HG02623 (cell line): Measurements from ENCODE around the gene SERPINB3.
"Not testable (repeated sequence)": the region's sequence is repeated elsewhere in the genome, so short reads cannot be mapped to it uniquely, and the experiment has no call there.

Experiments used
- ATAC-seq: cut with Tn5 transposase; IDR thresholded peaks from one replicate; pipeline ENCODE4 v1.9.1; 2021; ENCODE audit warnings: moderate library complexity; ENCODE audit not compliant: unreplicated experiment

The SERPINB3 gene

DNA sequence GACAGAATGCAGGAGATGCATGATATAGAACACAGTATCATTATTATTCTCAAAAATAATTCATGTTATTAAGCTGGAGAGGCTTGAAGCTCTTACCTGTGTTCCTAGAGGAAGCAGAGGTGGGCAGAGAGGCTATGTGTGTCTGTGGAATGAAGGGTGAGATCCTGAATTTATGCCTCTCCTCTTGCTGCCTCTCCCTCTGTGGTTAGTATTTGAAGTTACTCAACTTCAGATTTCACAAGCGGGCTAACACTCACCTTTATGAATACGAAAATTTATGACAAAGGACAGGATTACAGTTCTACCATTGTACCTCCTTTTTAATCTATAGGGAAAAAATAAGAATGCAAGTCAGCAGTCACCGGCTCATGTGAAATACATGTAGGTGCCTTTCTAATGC is at the start of gene SERPINB3:
Gene SERPINB3 (minus strand): TSS at position 144 of the 400 bp plus-strand sequence. CDS start 677 bp downstream, outside the sequence.
- not testable (repeated sequence) for ATAC-seq

DNA sequence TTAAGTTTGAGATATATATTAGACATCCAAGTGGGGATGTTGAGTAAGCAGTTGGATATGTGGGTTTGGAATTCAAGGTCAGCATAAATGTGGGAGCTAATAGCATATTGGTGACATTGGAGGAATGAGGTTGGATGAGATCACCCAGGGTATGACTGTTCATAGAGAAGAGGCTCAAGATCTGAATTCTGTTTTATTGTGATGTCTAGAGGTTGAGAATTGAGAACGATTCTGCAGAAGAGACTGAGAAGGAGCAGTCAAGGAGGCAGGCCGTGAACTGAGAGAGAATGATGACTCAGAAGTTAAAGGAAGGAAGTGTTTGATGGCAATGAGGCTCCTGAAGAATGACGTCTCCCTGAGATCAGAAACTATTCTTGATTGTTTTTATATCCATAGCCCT is 47.0 kb upstream of the SERPINB3 start:
- no peak for ATAC-seq

DNA sequence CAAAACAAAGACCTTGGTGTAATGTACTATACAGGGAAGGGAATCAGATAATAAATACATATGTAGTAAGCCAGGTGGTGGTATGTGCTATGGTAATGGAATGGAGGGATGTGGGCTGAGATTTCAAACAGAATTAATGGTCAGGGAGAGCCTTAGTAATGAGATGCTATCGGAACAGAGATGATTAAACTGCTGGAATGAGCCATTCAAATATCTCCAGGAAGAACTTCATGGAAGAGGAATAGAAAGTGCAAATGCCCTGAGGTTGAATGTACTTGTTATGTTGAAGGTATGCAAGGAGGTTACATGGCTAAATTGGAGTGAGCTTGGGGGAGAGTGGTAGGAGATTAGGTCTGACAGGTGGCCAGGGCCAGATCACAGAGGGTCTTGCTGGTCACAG is 46.1 kb upstream of the SERPINB3 start:
- no peak for ATAC-seq

DNA sequence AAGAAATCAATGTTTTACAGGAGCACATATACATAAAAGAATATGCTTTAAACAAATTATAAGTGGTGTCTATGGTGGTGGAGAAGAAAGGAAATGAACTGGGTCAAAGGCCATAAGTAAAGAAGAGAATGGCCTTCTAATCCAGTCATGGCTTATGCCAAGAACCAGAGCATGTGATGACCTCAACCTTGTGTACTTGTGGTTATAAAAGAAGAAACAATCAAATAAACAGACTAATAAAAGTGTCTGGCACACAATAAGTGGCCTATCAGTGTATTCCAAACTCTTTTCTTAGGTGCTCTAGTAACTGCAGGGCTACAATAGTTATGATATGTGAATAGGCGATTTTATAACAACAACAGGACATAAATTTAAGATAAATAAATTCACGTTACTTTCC is 43.7 kb upstream of the SERPINB3 start:
- no peak for ATAC-seq

DNA sequence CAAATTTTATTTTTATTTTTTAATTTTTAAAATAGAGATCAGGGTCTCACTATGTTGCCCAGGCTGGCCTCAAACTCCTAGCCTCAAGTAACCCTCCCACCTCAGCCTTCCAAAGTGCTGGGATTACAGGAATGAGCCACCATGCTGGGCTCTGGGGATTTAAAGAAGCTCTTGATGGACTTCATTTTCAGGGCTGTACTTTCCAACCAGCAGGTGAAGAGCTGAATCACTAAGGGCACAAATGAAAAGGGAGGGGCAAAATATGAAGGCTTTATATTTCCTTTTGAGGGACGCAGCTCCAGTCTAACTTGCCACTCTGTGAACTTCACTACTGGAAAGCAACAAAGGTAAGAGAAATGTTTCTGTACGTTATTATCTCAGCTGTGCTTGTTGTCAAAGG is 41.0 kb upstream of the SERPINB3 start, which contains the start of gene SERPINB11:
Gene SERPINB11 (plus strand): TSS at position 301 of the 400 bp plus-strand sequence. CDS start 7,234 bp downstream, outside the sequence.
- no peak for ATAC-seq

DNA sequence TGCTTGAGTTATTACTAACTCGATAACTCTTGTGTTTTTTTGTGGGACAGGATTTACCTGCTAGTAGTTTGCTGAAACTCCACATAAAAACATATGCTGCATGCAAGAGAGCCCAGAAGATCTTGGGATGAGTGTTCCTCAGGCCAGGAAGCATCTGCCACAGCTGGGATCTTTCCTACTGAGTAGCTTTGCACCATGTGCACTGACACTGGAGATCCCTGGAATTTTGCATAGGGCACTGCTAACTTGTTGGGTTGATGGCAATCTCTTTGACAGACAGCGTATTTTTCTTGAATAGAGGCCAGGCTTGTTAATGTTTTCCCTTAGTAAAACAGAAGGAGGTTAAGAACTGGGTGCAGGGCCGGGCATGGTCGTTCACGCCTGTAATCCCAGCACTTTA is 40.3 kb upstream of the SERPINB3 start:
- ATAC-seq = no peak

DNA sequence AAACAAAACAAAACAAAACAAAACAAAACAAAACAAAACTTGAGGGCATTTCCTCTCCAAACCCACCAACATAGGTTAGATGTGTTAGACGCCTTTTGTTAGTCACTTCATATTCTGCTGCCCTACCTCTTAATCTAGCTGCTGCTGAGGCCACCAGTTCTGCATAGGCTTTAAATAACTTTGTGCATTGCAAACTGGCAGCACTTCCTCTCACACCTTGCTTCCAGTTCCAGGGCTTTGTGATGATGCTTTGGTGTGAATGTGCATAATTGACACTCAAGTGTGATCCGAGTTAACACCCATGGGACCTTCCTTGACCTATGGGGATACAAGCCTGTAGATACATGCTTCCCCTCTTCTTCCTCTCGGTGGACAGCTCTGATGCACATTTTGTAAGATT is 38.8 kb upstream of the SERPINB3 start:
- no peak for ATAC-seq

DNA sequence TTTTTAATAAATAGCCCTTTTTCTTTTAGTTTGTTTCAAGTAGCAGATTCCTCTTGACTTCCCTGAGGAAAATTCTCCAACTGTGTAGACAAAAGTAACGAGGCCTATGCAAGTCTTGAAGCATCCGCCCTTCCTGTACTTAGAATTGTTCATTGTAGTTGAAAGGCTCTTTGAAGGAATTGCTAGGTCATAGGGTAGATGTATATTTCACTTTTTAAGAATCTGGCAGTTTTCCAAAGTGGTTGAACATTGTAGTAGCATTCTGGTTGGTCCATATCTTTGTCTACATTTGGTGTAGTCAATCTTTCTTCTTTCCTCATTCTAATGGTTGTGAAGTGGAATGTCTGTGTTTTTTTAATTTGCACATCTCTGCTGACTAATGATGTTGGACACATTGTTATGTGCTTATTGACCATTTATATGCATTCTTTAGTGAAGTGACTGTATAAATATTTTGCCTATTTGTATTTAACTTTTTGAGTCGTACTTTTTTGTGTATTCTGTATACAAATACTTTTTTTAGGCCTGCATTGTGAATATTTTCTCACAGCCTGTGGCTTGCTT is 35.5 kb upstream of the SERPINB3 start:
- no peak for ATAC-seq

DNA sequence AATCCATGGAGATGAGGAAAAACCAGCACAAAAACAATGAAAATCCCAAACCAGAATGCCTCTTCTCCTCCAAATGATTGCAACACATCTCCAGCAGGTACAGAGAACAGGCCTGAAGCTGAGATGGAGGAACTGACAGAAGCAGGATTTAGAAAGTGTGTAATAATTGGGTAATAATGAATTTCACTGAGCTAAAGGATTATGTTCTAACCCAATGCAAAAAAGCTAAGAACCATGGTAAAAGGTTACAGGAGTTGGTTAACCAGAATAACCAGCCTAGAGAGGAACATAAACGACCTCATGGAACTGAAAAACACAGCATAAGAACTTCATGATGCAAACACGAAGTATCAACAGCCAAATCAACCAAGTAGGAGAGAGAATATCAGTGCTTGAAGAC is 27.4 kb upstream of the SERPINB3 start:
- ATAC-seq = no peak

DNA sequence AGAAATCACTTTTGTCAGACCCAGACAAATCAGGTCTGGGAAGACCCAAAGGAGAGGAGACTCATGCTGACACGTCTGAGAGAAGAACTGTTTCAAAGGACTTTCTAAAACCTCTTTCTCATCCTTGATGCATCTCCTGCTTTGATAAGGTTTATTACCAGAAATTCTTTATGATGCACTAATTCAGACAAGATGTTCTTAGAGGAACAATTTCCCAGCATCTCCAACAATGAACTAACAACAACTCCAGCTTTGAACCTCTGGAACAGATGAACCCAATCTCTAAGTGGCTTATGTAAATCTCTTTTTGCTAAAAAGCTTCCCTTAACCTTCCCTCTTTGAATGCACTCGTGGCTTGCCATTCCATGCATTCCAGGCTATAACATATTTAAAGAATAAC is 25.2 kb upstream of the SERPINB3 start:
- no peak for ATAC-seq

DNA sequence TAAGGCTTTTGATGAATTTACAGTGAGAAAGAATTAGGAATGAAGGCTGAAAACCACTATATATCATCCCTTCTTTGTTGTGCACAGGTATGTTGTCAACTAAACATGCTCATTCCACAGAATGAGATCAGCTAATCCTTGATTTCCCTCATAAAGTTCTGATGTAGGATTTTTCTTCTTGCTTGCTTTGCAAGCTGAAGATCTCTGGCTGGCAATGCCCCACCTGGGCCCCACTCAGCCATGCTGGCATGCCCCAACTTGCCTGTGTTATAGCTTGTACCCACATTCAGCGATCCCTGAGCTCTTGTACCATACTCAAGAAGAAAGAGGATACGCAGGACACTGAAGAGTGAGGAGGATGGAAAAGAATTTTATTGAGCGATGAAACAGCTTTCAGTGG is 23.0 kb upstream of the SERPINB3 start:
- ATAC-seq = no peak

DNA sequence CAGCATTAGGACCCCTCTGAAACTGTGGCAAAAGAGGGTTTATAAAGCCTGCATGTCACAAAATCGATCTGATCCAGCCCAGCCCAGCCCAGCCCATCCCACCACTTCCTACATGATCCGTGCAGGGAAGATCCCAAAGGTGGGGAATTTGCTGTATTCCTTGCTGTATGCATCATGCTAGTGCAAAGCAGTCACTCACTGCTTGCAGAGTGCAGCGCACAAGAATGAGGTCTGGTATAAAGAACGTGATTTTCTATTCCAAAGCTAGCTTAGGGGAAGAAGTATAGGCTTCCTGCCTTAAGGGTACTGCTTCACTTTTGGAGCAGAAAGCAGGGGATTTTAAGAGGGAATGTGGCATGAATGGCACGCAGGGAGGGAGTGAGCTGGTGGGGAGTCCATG is 22.2 kb upstream of the SERPINB3 start:
- ATAC-seq = no peak

DNA sequence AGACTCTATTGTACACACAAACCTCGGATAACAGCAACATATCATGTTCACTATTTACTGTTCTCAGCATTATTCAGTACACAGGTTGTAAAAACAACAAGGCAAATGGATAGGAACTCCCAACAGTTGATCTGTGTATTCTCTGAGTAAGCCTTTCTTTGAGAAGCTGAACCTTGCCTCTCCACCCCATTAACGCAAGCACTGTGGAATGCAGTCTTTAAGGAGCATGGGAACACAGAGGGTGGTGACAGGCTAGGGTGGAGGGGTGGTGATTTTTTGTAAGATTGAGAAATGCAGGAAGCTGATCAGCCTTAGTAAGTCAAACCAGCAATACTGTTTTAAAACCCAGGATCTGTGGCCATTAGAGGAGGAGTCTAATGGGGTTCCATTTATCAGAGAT is 21.5 kb upstream of the SERPINB3 start:
- ATAC-seq = no peak

DNA sequence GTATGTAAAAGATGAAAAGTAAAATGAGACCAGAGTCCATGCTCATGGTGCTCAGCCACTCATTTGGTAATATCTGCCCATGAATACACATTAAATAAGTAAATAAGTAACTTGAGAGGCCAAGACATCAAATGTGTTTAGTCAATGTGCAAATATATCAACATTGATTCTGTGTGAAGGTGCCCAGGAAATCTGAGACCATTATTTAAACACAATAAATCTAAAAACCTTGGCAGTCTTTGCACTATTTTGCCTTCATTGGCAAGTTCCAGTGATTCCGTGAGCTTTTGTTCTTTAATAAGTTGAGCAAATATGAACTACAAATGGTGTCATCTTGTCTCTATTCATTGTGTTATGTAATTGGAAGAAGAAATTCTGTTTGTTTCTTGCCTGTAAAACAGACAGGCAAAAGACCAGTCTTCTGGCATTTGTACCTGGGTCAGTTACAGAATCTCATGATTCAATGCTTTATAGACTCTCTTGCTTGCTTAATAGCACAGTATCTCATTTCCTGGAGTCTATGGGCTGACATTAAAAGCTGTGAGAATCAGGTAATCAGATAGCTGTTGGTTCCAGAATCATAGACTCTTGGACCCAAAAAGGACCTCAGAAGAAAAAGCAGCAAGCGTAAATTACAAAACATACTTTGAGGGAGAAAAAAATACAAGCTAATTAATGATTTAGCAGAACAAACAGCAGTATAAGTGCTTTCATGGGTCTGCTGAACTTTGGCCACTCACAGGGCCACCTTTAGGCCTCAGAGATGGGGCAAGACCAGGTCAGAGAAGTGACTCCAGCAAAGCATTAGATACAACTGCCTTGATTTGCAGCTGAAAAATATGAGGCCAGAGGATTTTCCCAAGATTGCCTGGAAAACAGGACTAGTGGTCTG is 20.0 kb upstream of the SERPINB3 start:
- ATAC-seq = no peak

DNA sequence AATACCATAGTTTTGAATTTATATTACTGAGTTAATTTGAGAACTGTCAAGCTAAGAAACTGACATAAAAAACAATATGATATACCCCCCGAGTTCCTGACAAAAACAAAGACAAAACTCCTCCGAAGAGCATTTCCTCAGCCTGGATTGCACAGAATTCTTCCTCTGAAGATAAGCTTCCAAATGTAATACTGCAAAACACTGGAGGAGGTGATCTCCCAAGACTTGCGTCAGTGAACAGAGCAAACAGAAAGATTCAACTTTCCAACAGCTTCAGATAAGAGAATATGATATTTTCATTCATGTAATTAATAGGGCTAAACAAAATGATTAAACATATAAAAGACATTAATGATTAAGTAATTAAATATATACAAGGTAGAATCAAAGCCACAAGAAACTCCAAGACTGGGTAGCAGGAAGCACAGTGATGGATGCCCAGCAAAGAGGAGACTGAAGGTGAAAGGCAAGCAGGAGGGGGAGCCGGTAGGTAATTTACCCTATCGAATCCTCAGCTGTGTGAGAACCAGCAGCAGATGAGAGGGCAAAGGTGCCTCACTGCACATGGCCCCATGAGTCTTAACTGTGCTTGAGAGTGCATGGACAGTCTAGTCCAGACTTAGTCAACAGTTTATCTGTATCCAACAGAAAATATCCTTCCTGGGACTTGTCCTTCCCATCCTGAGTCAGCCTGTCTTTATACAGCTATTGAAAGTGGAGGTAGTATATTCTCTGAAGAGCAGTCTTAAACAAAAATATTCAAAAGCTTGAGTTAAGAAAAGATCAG is 18.3 kb upstream of the SERPINB3 start:
- ATAC-seq = no peak

DNA sequence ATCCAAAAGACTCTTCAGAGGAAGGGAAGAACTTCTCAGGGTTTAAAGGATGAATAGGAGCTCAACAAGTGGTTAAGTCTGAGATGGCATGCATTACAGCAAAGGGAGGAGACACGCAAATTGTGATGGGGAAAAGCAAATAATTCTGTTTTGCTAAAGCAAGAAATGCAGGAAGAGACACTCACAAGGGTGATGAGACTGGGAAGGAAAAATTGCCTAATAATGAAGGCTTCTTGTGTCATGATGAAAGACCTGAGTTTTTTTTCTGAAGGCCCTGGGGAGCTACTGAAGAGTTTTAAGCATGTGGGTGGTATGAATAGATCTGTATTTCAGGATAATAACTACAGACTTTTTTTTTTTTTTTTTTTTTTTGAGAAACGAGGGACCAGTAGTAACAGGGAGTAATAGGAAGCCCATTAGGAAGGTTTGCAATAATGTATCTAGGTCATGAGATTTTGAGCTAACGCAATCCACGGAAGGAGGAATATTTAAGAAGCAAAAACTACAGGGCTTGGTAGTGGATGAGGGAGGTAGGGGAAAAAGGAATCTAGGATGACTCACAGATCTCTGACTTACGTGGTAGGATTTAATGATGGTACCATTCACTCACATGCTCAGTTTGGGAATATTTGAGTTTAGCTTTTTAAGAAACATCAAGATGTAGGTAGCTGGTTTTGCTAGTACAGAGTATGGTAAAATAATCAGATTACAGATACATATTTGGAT is 16.0 kb upstream of the SERPINB3 start:
- ATAC-seq = no peak

DNA sequence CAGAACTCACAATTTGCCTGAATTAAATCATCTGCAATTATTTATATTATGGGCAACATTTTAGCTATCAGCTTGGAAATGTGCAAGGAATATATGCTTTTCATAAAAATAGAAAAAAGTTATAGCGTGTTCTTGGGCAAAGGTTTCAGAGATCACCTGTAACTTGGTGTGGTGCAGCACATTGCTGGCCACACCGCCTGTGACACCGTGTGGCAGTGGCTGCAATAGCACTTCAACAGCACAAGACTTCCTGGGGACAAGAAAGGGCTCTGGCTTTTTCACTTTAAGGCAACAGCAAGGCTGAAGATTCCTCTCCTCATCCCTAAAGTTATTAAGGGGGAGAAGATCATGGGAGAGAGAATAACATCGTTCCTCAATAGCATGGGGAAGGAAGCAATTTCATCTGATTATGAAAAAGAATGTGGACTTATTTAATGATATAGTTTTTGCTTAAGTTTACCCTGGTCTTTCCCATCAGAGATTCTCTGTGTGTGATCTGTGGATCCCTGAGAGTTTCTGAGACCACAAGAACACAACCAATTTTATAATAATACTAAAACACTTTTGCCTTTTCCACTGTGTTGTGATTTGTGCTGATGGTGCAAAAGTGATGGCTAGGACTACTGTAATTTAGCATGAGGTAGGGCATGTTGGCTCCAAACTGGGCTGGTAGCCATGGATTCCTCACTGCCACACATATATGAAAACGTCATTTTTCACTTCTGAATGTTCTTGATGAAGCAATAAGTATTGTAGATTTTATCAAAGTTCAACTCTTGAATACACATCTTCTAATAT is 15.0 kb upstream of the SERPINB3 start:
- ATAC-seq = peak; percentile 90

DNA sequence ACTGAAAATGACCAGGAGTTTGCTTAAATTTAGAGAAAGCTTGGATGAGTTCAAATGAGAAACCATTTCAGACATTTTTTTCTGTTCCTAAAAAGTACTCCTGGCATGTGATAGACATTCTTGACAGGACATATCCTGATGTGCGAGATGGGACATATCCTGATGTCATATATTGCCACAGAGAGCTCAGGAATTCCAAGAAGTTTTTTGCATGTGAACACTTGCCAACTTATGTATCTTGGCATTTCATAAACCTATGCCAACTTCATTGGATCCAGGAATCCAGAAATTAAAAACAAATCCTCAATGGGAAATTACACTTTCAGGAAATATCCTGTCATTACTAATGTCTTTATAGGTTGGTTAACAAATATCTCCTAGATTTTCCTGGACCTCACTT is 2.9 kb upstream of the SERPINB3 start:
- ATAC-seq = no peak

DNA sequence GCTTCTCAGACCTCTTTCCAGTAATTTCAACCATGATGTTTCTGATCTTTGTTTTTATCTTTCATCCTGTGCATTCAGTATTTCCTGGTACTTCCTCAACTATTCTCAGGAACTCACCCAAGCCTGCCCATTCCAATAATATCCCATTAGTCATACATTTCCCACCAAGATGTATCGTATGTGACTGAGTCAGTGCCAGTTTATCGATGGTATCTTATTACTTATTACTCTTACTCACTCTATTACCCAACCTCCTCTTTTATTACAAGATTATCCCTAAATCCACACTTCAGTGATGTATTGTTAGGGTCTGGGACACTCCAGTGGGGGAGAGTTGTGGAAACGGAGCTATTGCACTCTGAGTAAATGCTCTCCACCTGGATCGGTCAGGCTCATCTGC is 2.8 kb downstream of the SERPINB3 start:
- ATAC-seq = not testable (repeated sequence)

DNA sequence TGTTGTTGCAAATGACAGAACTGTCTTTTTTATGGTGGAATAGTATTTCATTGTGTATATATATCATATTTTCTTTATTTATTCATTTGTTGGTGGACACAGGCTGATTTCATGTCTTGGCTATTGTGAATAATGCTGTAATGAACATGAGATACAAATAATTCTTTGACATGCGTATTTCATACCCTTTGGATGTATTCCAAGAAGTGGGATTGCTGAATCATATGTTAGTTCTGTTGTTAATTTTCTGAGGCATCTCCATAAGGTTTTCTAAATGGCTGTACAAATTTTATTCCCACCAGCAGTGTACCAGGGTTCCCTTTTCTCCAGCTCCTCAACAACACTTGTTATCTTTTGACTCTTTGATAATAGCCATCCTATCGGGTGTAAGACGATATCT is 11.4 kb downstream of the SERPINB3 start:
- not testable (repeated sequence) for ATAC-seq
